WERI-Rb-1 (cell line): ENCODE results near the gene OR7G3.

Experiments used
- DNase-seq: peaks from one replicate; pipeline ENCODE4 v3.0.0-alpha.2; 2020
- H3K27ac ChIP-seq: fragments of 250-450 bp; sonication (Bioruptor Pico); 2 replicates; pipeline ENCODE4 v1.5.1; 2020; ENCODE audit warnings: mild to moderate bottlenecking, moderate library complexity
- H3K27me3 ChIP-seq: fragments of 250-450 bp; sonication (Bioruptor Pico); 2 replicates; pipeline ENCODE4 v1.5.1; 2021; ENCODE audit warnings: mild to moderate bottlenecking, low read depth, moderate library complexity; ENCODE audit not compliant: insufficient read depth, severe bottlenecking
- H3K36me3 ChIP-seq: fragments of 250-450 bp; sonication (Bioruptor Pico); 2 replicates; pipeline ENCODE4 v1.5.1; 2020; ENCODE audit warnings: mild to moderate bottlenecking, moderate library complexity
- H3K4me3 ChIP-seq: 2 replicates; pipeline ENCODE4 v1.5.1; 2011; ENCODE audit warnings: low read depth, mild to moderate bottlenecking, control low read depth, low read length
- H3K9me3 ChIP-seq: fragments of 250-450 bp; sonication (Bioruptor Pico); 2 replicates; pipeline ENCODE4 v1.5.1; 2021; ENCODE audit warnings: mild to moderate bottlenecking, moderate library complexity; ENCODE audit not compliant: severe bottlenecking
- CTCF ChIP-seq: IDR thresholded peaks from 2 replicates; pipeline ENCODE4 v1.5.1; 2011; ENCODE audit warnings: low read depth, mild to moderate bottlenecking, control low read depth, inconsistent platforms, low read length

The OR7G3 gene

GRCh38 chr19:9159891-9160290 is 33.1 kb upstream of the OR7G3 start:
- no peak for DNase-seq
- no peak overlapping the region for H3K27ac ChIP-seq
- no peak for TF ChIP-seq CTCF
- peaks cover 87% of the 10 kb centered on the region for H3K36me3 ChIP-seq
- H3K9me3 ChIP-seq = no peaks in the 10 kb centered on the region
- H3K27me3 ChIP-seq = no peaks in the 10 kb centered on the region
- no peak overlapping the region for H3K4me3 ChIP-seq

GRCh38 chr19:9156304-9156703 is 29.6 kb upstream of the OR7G3 start:
- no peak for TF ChIP-seq CTCF
- Histone ChIP-seq H3K27me3 (no peaks in the 10 kb centered on the region), H3K9me3 (peaks cover 9% of the 10 kb centered on the region), H3K27ac (no peak overlapping the region), H3K4me3 (no peak overlapping the region), H3K36me3 (peaks cover 68% of the 10 kb centered on the region)
- DNase-seq = no peak

GRCh38 chr19:9155591-9155990 is 28.8 kb upstream of the OR7G3 start:
- no peak for DNase-seq
- TF ChIP-seq CTCF = no peak
- Histone ChIP-seq H3K9me3 (peaks cover 9% of the 10 kb centered on the region), H3K36me3 (peaks cover 61% of the 10 kb centered on the region), H3K4me3 (no peak overlapping the region), H3K27ac (no peak overlapping the region), H3K27me3 (no peaks in the 10 kb centered on the region)

GRCh38 chr19:9151367-9151766 is 24.6 kb upstream of the OR7G3 start:
- DNase-seq = no peak
- Histone ChIP-seq H3K36me3 (peaks cover 39% of the 10 kb centered on the region), H3K4me3 (no peak overlapping the region), H3K9me3 (peaks cover 9% of the 10 kb centered on the region), H3K27me3 (no peaks in the 10 kb centered on the region), H3K27ac (no peak overlapping the region)
- no peak for TF ChIP-seq CTCF

- H3K9me3 ChIP-seq = peaks cover 9% of the 10 kb centered on the region
- H3K27ac ChIP-seq = no peak overlapping the region
- peaks cover 37% of the 10 kb centered on the region for H3K36me3 ChIP-seq
- H3K4me3 ChIP-seq = no peak overlapping the region
- DNase-seq = no peak
- no peaks in the 10 kb centered on the region for H3K27me3 ChIP-seq
- no peak for TF ChIP-seq CTCF
Observed at GRCh38 chr19:9150650-9151049, 23.9 kb upstream of the OR7G3 start.

GRCh38 chr19:9149997-9150396 is 23.2 kb upstream of the OR7G3 start:
- Histone ChIP-seq H3K9me3 (peaks cover 12% of the 10 kb centered on the region), H3K36me3 (peaks cover 31% of the 10 kb centered on the region), H3K4me3 (no peak overlapping the region), H3K27ac (no peak overlapping the region), H3K27me3 (no peaks in the 10 kb centered on the region)
- DNase-seq = no peak
- TF ChIP-seq CTCF = no peak
